Transverse colon (tissue), 1 donor: ENCODE data around the gene KLHL1.

Experiments used
- EP300 ChIP-seq: sonication (generic); formaldehyde crosslinking; IDR thresholded peaks from one replicate; pipeline ENCODE4 v1.6.1; 2017; ENCODE audit warnings: antibody characterized with exemption, low read depth
- POLR2A ChIP-seq: fragments of 450-650 bp; IDR thresholded peaks from one replicate; pipeline ENCODE4 v1.6.1; 2016; ENCODE audit warnings: antibody characterized with exemption, mild to moderate bottlenecking, moderate library complexity

DNA sequence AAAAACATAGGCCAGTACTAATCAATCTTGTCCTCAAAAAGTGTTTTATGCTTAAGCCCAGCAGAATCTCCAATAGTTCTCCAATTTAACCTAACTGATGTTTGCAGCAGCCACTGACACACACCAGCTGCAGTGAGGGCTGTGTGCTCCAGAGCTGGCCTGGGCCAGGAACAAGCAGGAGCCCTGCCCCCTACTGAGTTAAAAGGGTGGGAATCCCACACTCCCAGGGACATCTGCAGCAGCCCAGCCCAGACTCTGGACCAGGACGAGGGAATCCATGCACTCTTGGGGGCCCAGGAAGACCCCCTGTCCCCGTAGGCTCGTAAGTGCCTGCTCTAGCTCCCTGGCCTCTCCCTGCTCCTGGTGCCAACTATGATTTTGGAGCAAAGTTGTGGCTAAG is 92.1 kb downstream of the KLHL1 start:
- TF ChIP-seq EP300 (no peak), POLR2A (no peak)
